Rectal smooth muscle tissue (tissue), 1 donor: ENCODE measurements around the gene PRDM11.
"Not testable (repeated sequence)": the region's sequence is repeated elsewhere in the genome, so short reads cannot be mapped to it uniquely, and the experiment has no call there.

Experiments
- H3K27ac ChIP-seq: one replicate; pipeline ENCODE4 v1.7.0; 2013; ENCODE audit warnings: low read depth, low read length, inconsistent platforms
- H3K27me3 ChIP-seq: one replicate; pipeline ENCODE4 v1.7.0; 2013; ENCODE audit warnings: low read length; ENCODE audit not compliant: control insufficient read depth, insufficient read depth
- H3K36me3 ChIP-seq: one replicate; pipeline ENCODE4 v1.7.0; 2013; ENCODE audit warnings: low read length; ENCODE audit not compliant: control insufficient read depth, insufficient read depth
- H3K4me1 ChIP-seq: one replicate; pipeline ENCODE4 v1.7.0; 2013; ENCODE audit warnings: low read length; ENCODE audit not compliant: control insufficient read depth, insufficient read depth
- H3K4me3 ChIP-seq: one replicate; pipeline ENCODE4 v1.7.0; 2013; ENCODE audit warnings: low read length
- H3K9ac ChIP-seq: one replicate; pipeline ENCODE4 v1.7.0; 2013; ENCODE audit warnings: low read length

Gene PRDM11

DNA sequence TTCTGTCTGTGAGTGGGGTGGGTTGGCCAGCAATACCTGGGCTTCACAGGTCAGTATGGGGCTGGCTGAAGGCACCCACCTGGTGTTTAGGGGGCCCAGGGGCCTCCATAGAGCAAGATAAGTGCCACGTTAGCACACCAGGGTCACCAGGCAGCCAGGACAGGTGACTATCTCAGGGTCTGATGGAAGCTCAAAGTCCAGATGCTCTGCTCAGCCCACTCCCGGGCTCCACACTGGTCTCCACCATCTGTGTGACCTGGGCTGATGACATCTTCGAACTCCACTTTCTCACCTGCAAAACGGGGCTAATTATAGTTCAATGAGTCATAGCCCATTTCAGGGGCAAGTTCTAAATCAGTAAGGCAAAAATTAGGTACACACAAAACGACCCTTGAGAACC is 39.4 kb upstream of the PRDM11 start:
- H3K9ac ChIP-seq, result no peak overlapping the region
- H3K27ac ChIP-seq, result no peak overlapping the region
- H3K4me1 ChIP-seq, result no peaks in the 10 kb centered on the region
- no peaks in the 10 kb centered on the region for H3K27me3 ChIP-seq
- H3K4me3 ChIP-seq, result no peak overlapping the region
- H3K36me3 ChIP-seq, result no peaks in the 10 kb centered on the region

DNA sequence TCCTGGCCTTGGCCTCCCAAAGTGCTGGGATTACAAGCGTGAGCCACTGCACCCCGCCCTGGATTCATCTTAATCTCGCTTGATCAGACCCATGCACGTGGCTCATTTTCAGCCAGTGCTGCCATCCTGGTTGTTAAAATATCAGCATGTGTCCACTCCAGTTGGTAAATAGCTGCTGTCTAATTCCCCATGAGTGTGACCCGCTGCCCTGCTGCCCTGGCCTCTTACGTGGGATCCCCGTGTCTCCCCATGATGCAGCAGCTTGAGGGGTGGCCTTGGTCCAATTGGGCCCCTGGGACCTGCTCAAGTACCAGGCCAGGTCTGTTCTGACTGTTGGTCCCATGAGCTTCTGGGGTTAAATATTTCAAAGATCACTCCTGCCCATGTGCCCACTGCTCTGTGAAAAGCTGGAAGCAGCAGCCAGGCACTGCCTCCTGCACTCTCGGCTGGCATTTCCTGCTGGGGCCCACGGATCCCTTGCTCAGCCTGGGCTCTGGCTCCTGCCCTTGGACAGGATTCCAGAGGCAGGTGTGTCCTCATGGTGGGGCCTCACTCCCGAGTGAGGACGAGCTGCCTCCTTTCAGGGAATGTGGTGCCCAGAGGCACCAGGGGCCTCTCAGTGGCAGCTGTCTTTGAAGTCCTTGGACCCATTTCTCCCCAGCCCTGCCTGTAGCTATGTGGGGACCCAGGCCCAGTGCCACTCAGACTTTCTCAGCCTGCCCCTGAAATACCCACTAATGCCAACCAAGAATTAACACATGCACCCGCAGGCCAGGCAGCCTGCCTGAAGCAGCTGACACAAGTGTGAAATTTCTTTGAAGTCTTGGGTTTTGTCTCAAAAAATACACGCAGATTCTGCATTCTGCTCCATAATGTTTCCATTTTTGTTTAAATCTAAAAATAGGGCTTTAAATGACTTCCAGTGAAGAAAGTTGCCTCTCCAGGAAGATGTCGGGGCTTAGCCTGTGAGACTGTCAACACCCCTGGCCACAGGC is 38.1 kb upstream of the PRDM11 start:
- no peak overlapping the region for H3K9ac ChIP-seq
- no peaks in the 10 kb centered on the region for H3K36me3 ChIP-seq
- H3K4me1 ChIP-seq, result no peaks in the 10 kb centered on the region
- no peaks in the 10 kb centered on the region for H3K27me3 ChIP-seq
- H3K4me3 ChIP-seq, result no peak overlapping the region
- H3K27ac ChIP-seq, result no peak overlapping the region

DNA sequence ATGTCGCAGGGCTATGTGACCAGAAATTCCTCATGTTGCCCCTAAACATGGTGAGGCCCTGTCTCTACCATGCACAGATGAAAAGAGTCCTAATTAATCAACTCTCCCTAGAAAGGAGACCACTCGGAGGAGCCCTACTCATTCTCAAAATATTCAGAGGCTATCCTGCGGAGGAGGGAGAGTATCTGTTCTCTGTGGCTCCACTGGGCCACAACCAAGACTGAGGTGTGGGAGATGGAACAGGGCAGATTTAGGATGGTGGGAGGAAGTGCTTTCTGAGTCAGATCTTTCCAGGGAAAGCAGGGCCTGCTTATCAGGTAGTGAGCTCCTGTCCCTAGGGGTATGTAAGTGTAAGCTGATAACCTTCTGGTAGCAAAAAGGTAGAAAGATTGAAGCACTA is 37.0 kb upstream of the PRDM11 start:
- H3K36me3 ChIP-seq, result no peaks in the 10 kb centered on the region
- no peaks in the 10 kb centered on the region for H3K4me1 ChIP-seq
- no peak overlapping the region for H3K27ac ChIP-seq
- no peaks in the 10 kb centered on the region for H3K27me3 ChIP-seq
- H3K4me3 ChIP-seq, result no peak overlapping the region
- no peak overlapping the region for H3K9ac ChIP-seq

DNA sequence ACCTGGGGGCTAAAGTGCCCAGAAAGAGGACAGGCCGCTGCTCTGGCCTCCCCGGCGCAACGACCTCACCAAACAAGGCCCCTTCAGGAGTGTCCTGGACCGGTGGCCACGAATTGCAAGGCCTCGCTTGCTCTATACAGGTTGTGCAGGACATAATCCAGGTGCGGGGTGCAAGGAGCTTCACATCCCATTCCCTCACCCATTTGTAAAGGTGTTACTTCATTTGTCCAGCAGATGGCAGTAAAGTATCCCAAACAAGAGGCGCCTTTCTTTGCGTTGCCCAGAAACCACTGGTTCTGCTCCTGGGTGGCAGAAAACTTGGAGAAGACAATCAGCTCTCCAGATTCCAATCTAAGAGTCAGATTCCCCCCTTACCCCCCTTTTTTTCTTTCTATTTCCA is 35.9 kb upstream of the PRDM11 start:
- no peak overlapping the region for H3K9ac ChIP-seq
- H3K27me3 ChIP-seq, result no peaks in the 10 kb centered on the region
- H3K27ac ChIP-seq, result no peak overlapping the region
- H3K4me1 ChIP-seq, result no peaks in the 10 kb centered on the region
- no peak overlapping the region for H3K4me3 ChIP-seq
- no peaks in the 10 kb centered on the region for H3K36me3 ChIP-seq

DNA sequence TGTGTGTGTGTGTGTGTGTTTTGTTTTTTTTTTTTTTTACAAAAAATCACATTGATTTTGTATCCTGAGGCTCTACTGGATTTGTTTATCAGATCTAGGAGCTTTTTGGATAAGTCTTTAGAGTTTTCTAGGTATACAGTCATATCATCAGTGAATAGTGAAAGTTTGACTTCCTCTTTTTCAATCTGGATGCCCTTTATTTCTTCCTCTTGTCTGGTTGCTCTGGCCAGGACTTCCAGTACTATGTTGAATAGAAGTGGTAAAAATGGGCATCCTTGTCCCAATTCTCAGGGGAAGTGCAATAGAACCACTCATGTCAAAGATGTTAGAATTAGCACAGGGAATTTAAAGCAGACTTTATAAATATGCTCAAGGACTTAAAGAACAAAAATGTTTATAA is 32.6 kb upstream of the PRDM11 start:
- Histone ChIP-seq H3K4me3 (no peak overlapping the region), H3K36me3 (no peaks in the 10 kb centered on the region), H3K27ac (no peak overlapping the region), H3K27me3 (no peaks in the 10 kb centered on the region), H3K4me1 (no peaks in the 10 kb centered on the region), H3K9ac (no peak overlapping the region)

DNA sequence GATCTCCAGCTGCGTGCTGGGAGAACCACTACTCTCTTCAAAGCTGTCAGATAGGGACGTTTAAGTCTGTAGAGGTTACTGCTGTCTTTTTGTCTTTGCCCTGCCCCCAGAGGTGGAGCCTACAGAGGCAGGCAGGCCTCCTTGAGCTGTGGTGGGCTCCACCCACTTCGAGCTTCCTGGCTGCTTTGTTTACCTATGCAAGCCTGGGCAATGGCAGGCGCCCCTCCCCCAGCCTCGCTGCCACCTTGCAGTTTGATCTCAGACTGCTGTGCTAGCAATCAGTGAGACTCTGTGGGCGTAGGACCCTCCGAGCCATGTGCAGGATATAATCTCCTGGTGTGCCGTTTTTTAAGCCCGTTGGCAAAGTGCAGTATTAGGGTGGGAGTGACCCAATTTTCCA is 18.6 kb upstream of the PRDM11 start:
- H3K4me3 ChIP-seq, H3K4me1 ChIP-seq, H3K27ac ChIP-seq, H3K36me3 ChIP-seq, H3K9ac ChIP-seq, H3K27me3 ChIP-seq: not testable (repeated sequence)

DNA sequence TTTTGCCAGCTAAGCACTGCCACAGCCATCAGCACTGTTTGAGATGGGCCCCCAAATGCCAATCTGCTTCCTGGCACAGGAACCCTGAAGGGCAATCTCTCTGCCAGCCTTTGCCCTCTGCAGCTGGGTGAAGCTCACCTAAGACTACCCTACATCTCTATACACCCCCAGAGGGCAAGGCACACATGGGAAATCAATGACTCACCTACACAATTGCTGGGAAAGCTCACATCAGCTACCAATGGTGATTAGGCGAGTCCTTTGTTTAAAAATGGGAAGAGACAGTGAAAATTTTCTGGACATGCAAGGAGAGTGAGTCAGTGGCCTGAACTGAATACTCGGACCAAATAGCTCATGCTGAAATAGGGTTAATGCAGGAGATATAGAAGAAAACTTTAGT is 12.6 kb upstream of the PRDM11 start:
- Histone ChIP-seq H3K4me3 (no peak overlapping the region), H3K36me3 (no peaks in the 10 kb centered on the region), H3K27ac (no peak overlapping the region), H3K27me3 (no peaks in the 10 kb centered on the region), H3K4me1 (no peaks in the 10 kb centered on the region), H3K9ac (no peak overlapping the region)

DNA sequence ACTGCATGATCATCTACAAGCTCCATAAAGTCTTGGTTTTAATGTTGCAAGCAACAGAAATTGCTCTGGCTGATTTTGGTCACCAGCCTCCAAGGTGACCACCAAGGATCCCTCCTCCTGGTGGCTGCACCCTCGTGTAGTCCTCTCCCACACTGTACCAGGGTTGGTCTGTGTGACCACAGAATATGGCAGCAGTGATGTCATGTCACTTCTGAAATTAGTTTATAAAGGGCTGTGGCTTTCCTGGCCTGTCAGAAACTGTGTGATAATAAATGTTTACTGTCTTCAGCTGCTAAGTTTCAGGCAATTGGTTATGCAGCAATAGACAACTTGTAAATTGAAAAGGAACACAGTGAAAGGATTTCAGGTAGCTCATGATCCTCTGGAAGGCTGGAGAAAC is 5.3 kb upstream of the PRDM11 start:
- no peak overlapping the region for H3K9ac ChIP-seq
- H3K27ac ChIP-seq, result no peak overlapping the region
- H3K4me3 ChIP-seq, result no peak overlapping the region
- H3K36me3 ChIP-seq, result no peaks in the 10 kb centered on the region
- H3K27me3 ChIP-seq, result no peaks in the 10 kb centered on the region
- H3K4me1 ChIP-seq, result peaks cover 5% of the 10 kb centered on the region

DNA sequence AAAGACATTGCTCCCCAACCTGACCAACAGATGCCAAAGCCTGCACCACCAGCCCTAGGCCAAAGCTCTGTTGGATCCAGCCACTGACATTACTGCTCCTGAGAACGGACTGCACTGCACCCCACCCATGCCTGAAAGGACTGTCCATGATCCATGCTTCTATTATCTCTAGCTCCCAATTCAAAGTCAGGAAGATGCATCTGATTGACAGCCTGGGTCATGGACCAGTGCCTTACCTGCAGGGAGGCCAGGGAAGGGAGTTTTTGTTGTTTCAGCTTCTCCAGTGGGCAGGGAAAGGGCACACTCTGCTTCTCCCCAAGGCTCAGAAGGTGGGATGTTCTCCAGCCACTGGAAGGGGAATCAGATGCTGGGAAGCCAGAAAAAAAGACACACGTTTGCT is 4.8 kb upstream of the PRDM11 start:
- Histone ChIP-seq H3K36me3 (no peaks in the 10 kb centered on the region), H3K9ac (no peak overlapping the region), H3K27ac (no peak overlapping the region), H3K4me3 (no peak overlapping the region), H3K4me1 (peaks cover 5% of the 10 kb centered on the region), H3K27me3 (no peaks in the 10 kb centered on the region)

DNA sequence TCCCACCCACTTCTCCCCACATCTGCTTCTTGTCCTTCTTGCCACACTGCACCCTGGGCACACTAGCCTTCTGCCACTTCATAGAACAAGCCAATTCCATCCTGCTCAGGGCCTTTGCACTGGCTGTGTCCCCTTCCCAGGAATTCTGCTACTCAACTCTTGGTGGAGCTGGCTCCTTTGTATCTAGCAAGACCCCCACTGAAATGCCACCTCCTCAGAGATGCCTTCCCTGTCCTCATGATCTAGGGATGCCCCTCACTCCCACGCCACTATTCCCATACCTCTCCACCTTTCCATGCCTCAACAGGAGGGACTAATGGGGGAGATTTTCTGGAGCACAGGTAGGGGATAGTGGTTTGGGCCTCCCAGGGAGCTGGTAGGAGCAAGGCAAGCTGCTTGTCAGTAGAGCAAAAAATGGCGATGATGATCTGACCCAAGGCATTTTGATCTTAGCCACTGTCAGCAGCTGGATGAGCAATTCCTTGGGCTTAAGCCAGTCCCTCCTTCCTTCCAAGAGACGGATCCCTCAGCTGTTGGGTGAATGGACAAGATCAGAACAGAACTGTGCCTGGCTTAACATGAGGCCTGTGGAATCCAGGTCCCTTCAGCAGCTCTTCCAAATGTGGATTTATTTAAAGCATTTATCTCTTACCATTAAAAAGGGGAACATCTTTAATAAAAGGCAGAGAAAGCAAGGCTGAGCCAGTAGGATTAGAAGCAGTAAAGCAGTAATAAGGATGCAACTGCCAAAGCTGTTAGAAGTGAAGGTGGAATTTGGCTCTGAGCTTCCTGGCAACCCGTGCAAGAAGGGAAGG is 4.0 kb upstream of the PRDM11 start:
- H3K4me3 ChIP-seq, result no peak overlapping the region
- H3K27ac ChIP-seq, result no peak overlapping the region
- no peaks in the 10 kb centered on the region for H3K27me3 ChIP-seq
- H3K9ac ChIP-seq, result no peak overlapping the region
- no peaks in the 10 kb centered on the region for H3K36me3 ChIP-seq
- H3K4me1 ChIP-seq, result peaks cover 5% of the 10 kb centered on the region

DNA sequence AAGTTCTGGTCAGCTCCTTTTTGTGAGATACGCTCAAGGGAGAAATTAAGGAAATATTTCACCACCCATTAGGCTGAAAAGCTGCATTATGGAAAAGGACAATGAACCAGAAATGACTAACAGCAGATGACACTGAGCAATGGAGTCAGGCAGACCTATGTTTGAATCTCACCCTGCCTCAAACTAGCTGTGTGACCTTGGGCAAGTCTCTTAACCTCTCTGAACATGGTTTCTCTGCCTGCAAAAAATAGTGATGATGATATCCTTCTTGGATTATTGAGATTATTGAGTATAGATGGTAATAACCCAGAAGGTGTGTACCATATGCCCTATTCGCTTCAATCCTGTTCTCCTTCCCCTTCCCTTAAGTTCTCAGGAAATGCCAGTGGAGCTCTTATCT is 2.9 kb upstream of the PRDM11 start:
- Histone ChIP-seq H3K27ac (no peak overlapping the region), H3K4me1 (peaks cover 9% of the 10 kb centered on the region), H3K36me3 (no peaks in the 10 kb centered on the region), H3K9ac (no peak overlapping the region), H3K4me3 (no peak overlapping the region), H3K27me3 (no peaks in the 10 kb centered on the region)

DNA sequence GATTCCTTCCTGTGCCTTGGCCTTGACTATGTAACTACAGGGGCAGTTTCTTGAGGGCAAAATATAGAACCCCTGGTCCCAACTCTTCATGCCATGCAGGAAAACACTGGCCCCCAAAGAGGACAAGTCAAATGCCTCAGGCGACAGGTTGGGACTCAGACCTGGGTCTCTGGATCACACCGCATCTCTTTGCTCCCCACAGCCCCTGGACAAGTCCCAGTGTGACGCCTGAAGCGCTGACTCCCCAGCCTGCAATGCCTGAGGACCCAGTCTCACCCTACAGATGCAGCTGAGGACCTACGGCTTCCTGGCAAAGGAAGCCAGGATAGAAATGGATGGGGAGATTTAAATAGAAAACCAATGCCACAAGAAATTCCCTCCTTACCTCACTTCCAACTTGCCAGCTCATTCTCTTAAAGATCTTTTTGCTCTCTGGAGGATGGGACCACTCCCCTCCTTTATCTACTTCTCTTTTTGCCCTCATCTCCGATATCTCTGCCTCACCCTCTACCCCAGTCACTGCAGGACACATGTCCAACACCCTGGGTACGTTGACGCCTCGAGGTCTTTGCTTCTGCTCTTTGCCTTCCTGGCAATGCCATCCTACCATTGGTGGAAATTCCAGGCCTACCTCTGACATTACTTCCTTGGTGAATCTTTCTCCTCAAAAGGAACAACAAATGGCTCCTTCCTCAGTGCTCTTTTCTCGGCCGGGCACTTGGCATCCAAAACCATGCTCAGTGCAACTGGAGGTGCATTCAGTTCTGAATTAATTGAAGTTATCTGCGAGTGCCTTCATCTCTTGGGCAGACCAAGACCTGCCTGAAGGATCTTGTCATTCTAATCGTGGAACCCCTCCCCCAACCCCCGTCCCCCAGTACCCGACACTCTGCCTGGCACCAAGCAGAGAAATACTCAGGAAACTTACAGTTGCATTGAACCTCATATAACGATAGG is 2.0 kb upstream of the PRDM11 start:
- no peak overlapping the region for H3K27ac ChIP-seq
- H3K4me3 ChIP-seq, result no peak overlapping the region
- H3K9ac ChIP-seq, result no peak overlapping the region
- H3K4me1 ChIP-seq, result peaks cover 9% of the 10 kb centered on the region
- H3K36me3 ChIP-seq, result no peaks in the 10 kb centered on the region
- H3K27me3 ChIP-seq, result no peaks in the 10 kb centered on the region
